ENCODE results near the gene VEZF1. TPM values are rescaled to one million over a fixed set of nuclear protein-coding genes. Genes with fewer than 3 reads are reported as not detected.

Gene VEZF1
- total RNA-seq, 2 donors from 2014 or later = 41.7 to 48.7 TPM

- Mint-ChIP-seq H3K4me3 (no peak overlapping the region), H3K36me3 (ENCODE audit: low read depth) (peaks cover 3% of the 10 kb centered on the region), H3K27ac (no peak overlapping the region), H3K4me1 (peaks cover 28% of the 10 kb centered on the region), H3K27me3 (peaks cover 34% of the 10 kb centered on the region)
- no peak for ATAC-seq
- DNase-seq = no peak
- no peaks in the 10 kb centered on the region for H3K9me3 ChIP-seq (ENCODE audit: control insufficient read depth, low read length, poor library complexity, severe bottlenecking)
Observed at GRCh38 chr17:57948169-57948554, 39.9 kb downstream of the VEZF1 start.

DNA sequence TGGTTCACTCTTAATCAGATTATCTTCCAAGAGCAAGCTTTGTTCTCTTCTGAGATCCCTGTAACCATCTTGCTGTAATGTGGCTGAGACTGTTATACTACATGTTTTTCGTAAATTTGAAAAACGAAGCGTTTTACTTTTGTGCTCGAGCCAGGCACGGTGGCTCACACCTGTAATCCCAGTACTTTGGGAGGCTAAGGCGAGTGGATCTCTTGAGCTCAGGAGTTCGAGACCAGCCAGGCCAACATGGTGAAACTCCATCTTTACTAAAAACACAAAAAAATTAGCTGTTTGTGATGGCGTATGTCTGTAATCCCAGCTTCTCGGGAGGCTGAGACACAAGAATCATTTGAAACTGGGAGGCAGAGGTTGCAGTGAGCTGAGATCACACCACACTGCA lies 40.7 kb downstream of the VEZF1 start:
- peak overlapping the region; percentile 98 for H3K27ac Mint-ChIP-seq
- peaks cover 31% of the 10 kb centered on the region for H3K27me3 Mint-ChIP-seq
- peaks cover 25% of the 10 kb centered on the region for H3K4me1 Mint-ChIP-seq
- H3K4me3 Mint-ChIP-seq = peak overlapping the region; percentile 97
- no peak for ATAC-seq
- H3K36me3 Mint-ChIP-seq (ENCODE audit: low read depth) = peaks cover 3% of the 10 kb centered on the region
- H3K9me3 ChIP-seq (ENCODE audit: control insufficient read depth, low read length, poor library complexity, severe bottlenecking) = no peaks in the 10 kb centered on the region
- no peak for DNase-seq

- ATAC-seq (peak; percentile 85), DNase-seq (no peak)
- H3K27me3 Mint-ChIP-seq = peaks cover 31% of the 10 kb centered on the region
- peak overlapping the region; percentile 98 for H3K27ac Mint-ChIP-seq
- H3K36me3 Mint-ChIP-seq (ENCODE audit: low read depth) = peaks cover 3% of the 10 kb centered on the region
- no peaks in the 10 kb centered on the region for H3K9me3 ChIP-seq (ENCODE audit: control insufficient read depth, low read length, poor library complexity, severe bottlenecking)
- H3K4me1 Mint-ChIP-seq = peaks cover 25% of the 10 kb centered on the region
- H3K4me3 Mint-ChIP-seq = peak overlapping the region; percentile 97
Observed at GRCh38 chr17:57946798-57947358, 41.2 kb downstream of the VEZF1 start.

DNA sequence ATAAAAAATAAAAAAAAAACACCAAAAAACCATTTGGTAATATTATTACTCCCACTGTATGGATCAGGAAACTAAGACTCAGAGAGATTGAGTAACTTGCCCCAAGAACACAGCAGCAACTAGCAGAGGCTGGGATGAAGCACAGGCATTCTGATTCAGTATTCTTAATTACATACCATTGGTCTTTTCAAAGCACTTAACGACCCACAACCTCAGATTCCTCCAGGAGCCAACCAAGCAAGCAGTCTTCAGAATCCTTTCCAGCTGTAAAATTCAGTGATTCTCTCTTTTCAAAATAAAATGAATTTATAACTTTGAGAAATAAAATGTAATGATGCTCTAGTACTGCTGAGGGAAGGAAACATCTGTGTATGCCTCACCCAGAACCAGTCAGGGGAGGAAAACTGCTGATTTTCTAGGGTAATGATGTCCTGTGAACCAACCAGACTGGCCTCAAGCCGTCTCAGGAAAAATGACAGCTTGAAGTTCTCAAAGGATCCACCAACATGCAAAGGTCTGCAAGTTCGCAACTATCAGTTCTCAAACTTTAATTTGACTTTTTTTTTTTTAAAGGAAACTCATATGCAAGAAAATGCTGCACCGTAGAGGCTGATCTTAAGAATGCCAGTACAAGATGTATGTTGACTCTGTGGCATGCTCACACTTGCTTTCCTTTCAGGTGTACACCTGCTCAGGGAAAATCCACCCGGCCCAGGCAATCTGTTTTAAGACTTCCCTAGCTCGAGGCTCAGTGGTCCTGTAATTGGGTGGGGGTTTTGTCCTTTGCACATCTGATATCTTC lies 41.9 kb downstream of the VEZF1 start:
- ATAC-seq (peak; percentile 54), DNase-seq (no peak)
- peaks cover 31% of the 10 kb centered on the region for H3K27me3 Mint-ChIP-seq
- peak overlapping the region; percentile 97 for H3K4me3 Mint-ChIP-seq
- H3K27ac Mint-ChIP-seq = peak overlapping the region; percentile 98
- peaks cover 3% of the 10 kb centered on the region for H3K36me3 Mint-ChIP-seq (ENCODE audit: low read depth)
- H3K9me3 ChIP-seq (ENCODE audit: control insufficient read depth, low read length, poor library complexity, severe bottlenecking) = no peaks in the 10 kb centered on the region
- peaks cover 25% of the 10 kb centered on the region for H3K4me1 Mint-ChIP-seq

DNA sequence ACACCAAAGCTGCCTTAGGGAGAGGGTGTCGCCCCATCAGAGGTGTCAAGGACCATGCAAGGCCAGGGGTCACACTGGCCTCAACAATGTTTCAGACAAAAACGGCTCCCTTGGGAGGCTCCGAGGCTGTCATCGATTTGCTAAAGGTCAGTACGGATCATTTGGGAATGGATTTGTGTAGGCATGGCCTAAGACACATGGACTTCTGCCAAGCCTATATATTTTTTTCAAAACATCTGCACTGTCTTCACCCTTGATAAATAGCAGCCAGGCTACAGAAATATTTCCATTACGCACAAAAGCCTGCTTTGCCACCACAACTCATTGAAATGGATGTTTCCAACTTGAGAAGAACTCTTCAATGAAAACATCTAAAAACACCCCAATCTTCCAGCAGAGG lies 43.1 kb downstream of the VEZF1 start:
- no peak overlapping the region for H3K27ac Mint-ChIP-seq
- no peak for ATAC-seq
- H3K27me3 Mint-ChIP-seq = peaks cover 38% of the 10 kb centered on the region
- no peak overlapping the region for H3K4me3 Mint-ChIP-seq
- no peaks in the 10 kb centered on the region for H3K9me3 ChIP-seq (ENCODE audit: control insufficient read depth, low read length, poor library complexity, severe bottlenecking)
- H3K36me3 Mint-ChIP-seq (ENCODE audit: low read depth) = peaks cover 3% of the 10 kb centered on the region
- DNase-seq = no peak
- peaks cover 27% of the 10 kb centered on the region for H3K4me1 Mint-ChIP-seq

DNA sequence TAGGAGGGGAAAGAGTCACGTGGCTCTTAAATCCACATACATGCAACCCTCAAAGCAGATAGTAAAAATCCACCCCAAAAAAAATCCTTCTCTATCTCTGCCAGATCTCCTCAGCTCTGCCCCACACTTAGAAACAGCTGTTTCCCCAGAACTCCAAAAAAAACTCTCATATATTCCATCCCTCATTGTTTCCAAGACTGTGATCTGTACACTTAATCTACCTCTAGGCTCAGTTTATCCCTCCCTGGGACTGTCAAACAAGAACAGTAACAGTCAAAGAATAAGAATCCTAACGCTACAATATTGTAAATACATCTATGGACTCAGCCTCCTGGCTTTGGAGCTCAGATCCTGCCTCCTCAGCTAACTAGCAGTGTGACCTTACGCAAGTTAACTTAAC lies 44.4 kb downstream of the VEZF1 start:
- no peak overlapping the region for H3K4me3 Mint-ChIP-seq
- peaks cover 43% of the 10 kb centered on the region for H3K27me3 Mint-ChIP-seq
- no peak for ATAC-seq
- H3K36me3 Mint-ChIP-seq (ENCODE audit: low read depth) = peaks cover 3% of the 10 kb centered on the region
- no peaks in the 10 kb centered on the region for H3K9me3 ChIP-seq (ENCODE audit: control insufficient read depth, low read length, poor library complexity, severe bottlenecking)
- no peak for DNase-seq
- peaks cover 24% of the 10 kb centered on the region for H3K4me1 Mint-ChIP-seq
- peak overlapping the region; percentile 56 for H3K27ac Mint-ChIP-seq

- H3K9me3 ChIP-seq (ENCODE audit: control insufficient read depth, low read length, poor library complexity, severe bottlenecking) = no peaks in the 10 kb centered on the region
- peaks cover 41% of the 10 kb centered on the region for H3K27me3 Mint-ChIP-seq
- H3K4me3 Mint-ChIP-seq = no peak overlapping the region
- peaks cover 3% of the 10 kb centered on the region for H3K36me3 Mint-ChIP-seq (ENCODE audit: low read depth)
- ATAC-seq (no peak), DNase-seq (no peak)
- peak overlapping the region; percentile 56 for H3K27ac Mint-ChIP-seq
- H3K4me1 Mint-ChIP-seq = peaks cover 19% of the 10 kb centered on the region
Observed at GRCh38 chr17:57943140-57943539, 44.9 kb downstream of the VEZF1 start.

DNA sequence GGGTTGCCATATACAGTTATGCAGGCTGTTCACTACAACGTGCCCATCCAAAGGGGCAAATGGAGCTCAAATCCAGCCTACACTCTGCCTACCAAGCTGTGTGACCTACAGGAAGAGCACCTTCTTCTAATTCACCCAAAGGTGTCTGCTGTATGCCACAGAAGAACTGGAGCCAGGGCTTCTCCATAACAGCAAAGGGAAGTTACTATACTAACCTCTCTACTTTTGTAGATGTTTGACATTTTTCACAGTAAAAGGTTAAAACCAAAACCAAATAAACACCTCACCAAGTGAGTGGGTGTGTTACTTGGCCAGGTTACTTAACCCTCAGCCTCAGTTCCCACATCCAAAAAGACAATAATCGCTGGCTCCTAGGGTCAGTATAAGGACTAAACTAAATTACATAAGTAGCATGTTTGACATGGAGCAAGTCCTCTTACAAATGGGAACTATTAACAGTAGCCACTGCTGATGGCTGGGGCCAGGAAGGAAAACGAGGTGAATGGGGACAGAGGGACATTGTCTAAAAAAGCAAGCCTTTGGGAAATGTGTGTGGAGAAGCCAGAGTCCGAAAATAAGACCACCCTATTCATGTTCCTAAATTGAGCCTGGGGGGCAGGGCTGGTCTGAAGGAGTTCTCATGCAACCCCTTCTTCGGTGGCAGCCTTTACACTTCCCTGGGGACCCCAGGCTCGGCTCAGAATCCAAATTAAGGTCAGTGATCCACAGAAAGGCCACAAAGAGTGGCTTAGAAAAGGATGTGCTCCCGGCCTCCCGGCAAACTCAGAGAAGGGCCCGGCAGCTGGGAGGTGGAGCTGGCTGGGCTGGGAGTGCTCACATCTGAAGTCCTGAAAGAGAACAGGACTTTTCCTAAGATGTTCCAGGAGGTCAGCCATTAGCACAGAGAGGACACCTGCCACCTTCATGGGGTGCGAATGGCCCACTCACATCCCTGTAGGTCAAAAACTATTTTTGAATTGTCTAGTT lies 46.4 kb downstream of the VEZF1 start:
- ATAC-seq (no peak), DNase-seq (no peak)
- H3K4me1 Mint-ChIP-seq = peaks cover 13% of the 10 kb centered on the region
- H3K9me3 ChIP-seq (ENCODE audit: control insufficient read depth, low read length, poor library complexity, severe bottlenecking) = no peaks in the 10 kb centered on the region
- no peak overlapping the region for H3K27ac Mint-ChIP-seq
- peaks cover 3% of the 10 kb centered on the region for H3K36me3 Mint-ChIP-seq (ENCODE audit: low read depth)
- H3K4me3 Mint-ChIP-seq = no peak overlapping the region
- H3K27me3 Mint-ChIP-seq = peaks cover 38% of the 10 kb centered on the region

DNA sequence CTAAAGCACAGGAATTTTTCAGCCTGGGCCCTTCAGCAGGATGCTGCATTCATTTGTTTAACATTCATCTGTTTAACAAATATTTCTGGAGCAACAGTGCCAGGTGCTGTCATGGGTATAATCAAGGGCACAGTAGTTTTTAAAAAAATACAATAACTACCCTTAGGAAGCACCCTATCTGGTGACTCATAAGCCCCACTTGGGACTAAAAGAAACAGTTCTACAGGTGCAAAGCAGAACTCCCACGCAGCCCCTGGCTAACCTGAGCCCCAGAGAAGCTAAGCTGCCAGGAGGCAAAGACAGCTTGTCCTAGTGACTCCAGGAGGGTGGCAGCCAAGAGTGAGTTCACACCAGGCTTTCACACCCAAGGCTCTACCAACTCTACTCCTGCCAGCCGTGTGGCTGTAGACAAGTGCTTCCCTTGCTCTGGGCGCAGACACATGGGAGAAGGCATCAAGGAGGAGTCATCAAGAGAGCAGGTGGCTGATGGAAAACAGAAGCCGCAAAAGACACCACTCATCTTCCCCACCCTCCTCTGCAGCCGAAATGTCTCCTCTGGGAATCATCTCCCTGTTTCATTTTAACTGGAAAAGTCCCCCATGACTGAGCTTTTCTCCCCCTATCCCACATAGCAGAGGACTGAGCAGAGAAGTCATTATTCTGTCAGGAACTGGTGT lies 47.3 kb downstream of the VEZF1 start:
- H3K4me3 Mint-ChIP-seq = no peak overlapping the region
- H3K27ac Mint-ChIP-seq = no peak overlapping the region
- ATAC-seq (no peak), DNase-seq (no peak)
- H3K36me3 Mint-ChIP-seq (ENCODE audit: low read depth) = peaks cover 3% of the 10 kb centered on the region
- no peaks in the 10 kb centered on the region for H3K9me3 ChIP-seq (ENCODE audit: control insufficient read depth, low read length, poor library complexity, severe bottlenecking)
- H3K4me1 Mint-ChIP-seq = peaks cover 11% of the 10 kb centered on the region
- peaks cover 34% of the 10 kb centered on the region for H3K27me3 Mint-ChIP-seq

DNA sequence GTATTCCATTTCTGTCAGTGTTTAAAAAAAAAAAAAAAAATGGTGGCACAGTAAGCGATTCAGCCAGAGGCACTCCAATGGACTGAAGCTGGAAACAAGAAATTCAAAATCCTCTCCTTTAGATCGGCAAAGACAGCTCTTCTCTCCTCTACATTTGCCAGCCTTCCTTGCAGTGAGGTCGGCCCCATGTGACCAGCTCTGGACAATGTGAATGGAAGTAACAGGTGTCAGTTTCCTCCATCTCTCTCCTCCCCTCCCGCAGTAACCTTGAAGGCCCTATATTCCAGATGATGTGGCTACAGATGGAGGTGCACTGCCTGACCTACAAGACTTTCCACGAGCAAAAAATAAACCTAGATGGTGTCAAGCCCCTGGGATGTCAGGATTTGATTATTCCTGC lies 47.8 kb downstream of the VEZF1 start:
- no peak overlapping the region for H3K27ac Mint-ChIP-seq
- DNase-seq (no peak), ATAC-seq (no peak)
- peaks cover 3% of the 10 kb centered on the region for H3K36me3 Mint-ChIP-seq (ENCODE audit: low read depth)
- peaks cover 11% of the 10 kb centered on the region for H3K4me1 Mint-ChIP-seq
- H3K9me3 ChIP-seq (ENCODE audit: control insufficient read depth, low read length, poor library complexity, severe bottlenecking) = no peaks in the 10 kb centered on the region
- H3K4me3 Mint-ChIP-seq = no peak overlapping the region
- H3K27me3 Mint-ChIP-seq = peaks cover 34% of the 10 kb centered on the region

DNA sequence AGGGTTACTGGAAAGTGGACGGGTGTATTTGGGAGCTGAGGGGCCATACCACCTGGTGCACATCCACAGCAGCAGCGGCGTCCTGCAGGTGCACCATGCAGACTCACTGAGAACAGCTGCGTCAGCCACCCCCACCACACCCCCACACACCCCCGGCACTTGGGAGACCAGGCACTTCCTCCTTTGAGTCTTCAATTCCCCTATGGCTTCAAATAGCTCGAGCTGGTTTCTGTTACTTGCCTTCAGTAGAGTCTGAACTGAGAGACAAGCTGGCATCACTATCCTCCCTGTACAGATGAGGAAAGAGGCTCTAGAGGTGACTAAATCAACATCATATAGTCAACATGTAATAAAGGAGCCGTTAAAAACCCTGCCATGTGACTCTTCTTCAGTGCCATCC lies 48.3 kb downstream of the VEZF1 start:
- Mint-ChIP-seq H3K4me3 (no peak overlapping the region), H3K36me3 (ENCODE audit: low read depth) (peaks cover 3% of the 10 kb centered on the region), H3K27me3 (peaks cover 30% of the 10 kb centered on the region), H3K27ac (no peak overlapping the region), H3K4me1 (peaks cover 11% of the 10 kb centered on the region)
- no peaks in the 10 kb centered on the region for H3K9me3 ChIP-seq (ENCODE audit: control insufficient read depth, low read length, poor library complexity, severe bottlenecking)
- no peak for DNase-seq
- ATAC-seq = peak; percentile 79

DNA sequence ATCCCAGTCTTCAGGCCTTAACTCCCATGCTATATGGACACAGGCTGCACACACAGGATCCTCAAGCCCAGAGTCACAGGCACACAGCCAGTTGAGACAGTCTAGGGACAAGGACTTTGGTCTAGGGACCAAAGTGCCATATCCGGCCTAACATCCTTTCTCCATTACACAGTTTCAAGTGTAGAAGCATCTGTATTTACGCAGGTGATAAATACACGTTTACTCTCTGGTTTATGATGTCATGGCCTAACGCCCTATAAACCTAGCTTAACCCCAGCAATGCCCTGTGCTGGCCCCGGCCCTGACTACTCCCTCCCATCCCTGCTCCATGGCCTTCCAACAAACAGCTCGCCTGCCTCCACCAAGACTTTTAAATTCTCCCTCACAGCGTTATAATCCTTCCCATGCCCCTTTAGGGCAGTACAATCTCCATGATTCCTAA lies 50.0 kb downstream of the VEZF1 start:
- no peaks in the 10 kb centered on the region for H3K9me3 ChIP-seq (ENCODE audit: control insufficient read depth, low read length, poor library complexity, severe bottlenecking)
- DNase-seq (no peak), ATAC-seq (no peak)
- Mint-ChIP-seq H3K27ac (no peak overlapping the region), H3K4me1 (peaks cover 8% of the 10 kb centered on the region), H3K27me3 (peaks cover 17% of the 10 kb centered on the region), H3K4me3 (no peak overlapping the region), H3K36me3 (ENCODE audit: low read depth) (no peaks in the 10 kb centered on the region)

DNA sequence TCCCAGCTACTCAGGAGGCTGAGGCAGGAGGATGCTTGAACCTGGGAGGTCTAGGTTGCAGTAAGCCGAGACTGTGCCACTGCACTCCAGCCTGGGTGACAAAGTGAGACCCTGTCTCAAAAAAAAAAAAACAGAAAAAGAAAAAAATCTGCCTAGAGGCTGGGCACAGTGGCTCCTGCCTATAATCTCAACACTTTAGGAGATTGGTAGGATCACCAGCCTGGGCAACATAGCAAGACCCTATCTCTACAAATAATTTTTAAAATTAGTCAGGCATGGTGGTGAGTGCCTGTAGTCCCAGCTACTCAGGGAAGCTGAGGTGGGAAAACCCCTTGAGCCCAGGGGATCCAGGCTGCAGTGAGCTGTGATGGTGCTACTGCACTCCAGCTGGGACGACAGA lies 50.6 kb downstream of the VEZF1 start:
- H3K27me3 Mint-ChIP-seq = peaks cover 15% of the 10 kb centered on the region
- no peak overlapping the region for H3K4me3 Mint-ChIP-seq
- no peaks in the 10 kb centered on the region for H3K36me3 Mint-ChIP-seq (ENCODE audit: low read depth)
- no peak for ATAC-seq
- no peak for DNase-seq
- peaks cover 8% of the 10 kb centered on the region for H3K4me1 Mint-ChIP-seq
- H3K9me3 ChIP-seq (ENCODE audit: control insufficient read depth, low read length, poor library complexity, severe bottlenecking) = no peaks in the 10 kb centered on the region
- H3K27ac Mint-ChIP-seq = no peak overlapping the region
